Naive thymus-derived CD4-positive, alpha-beta T cell (primary cell): ENCODE measurements around the gene IPCEF1. TPM values are rescaled to one million over a fixed set of nuclear protein-coding genes. Genes with fewer than 3 reads are reported as not detected.

Experiments
- ATAC-seq: fragments of 150-1000 bp; cut with Tn5 transposase; 2 replicates; pipeline ENCODE4 v1.10.0; 2021; ENCODE audit warnings: mild to moderate bottlenecking, moderate library complexity
- CTCF ChIA-PET: fragments of 350-600 bp; sonication (Branson Sonifier 250); formaldehyde crosslinking; loops from one replicate; lab custom pipeline; 2021; ENCODE audit warnings: antibody characterized with exemption; lab: Charles Lee
- POLR2A ChIA-PET: fragments of 350-600 bp; sonication (Branson Sonifier 250); formaldehyde crosslinking; loops from one replicate; lab custom pipeline; 2021; ENCODE audit warnings: antibody characterized with exemption, inconsistent platforms; lab: Charles Lee
- DNase-seq, 9 donors: peaks; one replicate each; pipeline versions ENCODE4 v3.0.0 to v3.0.0-alpha.2; 2020 to 2022; ENCODE audit warnings: mixed read lengths in 1 of 9
- H3K27ac ChIP-seq: one replicate; pipeline ENCODE4 v1.7.0; 2013; ENCODE audit warnings: mild to moderate bottlenecking, low read depth, low read length, moderate library complexity
- H3K27me3 ChIP-seq, 2 donors: one replicate each; pipeline ENCODE4 v1.7.0; 2013; ENCODE audit warnings: low read length in 2 of 2, mild to moderate bottlenecking in 2 of 2, moderate library complexity in 2 of 2; ENCODE audit not compliant: control insufficient read depth in 2 of 2, insufficient read depth in 2 of 2
- H3K36me3 ChIP-seq, 3 experiments: 1 replicate in 2 of 3; 2 replicates in 1 of 3; pipeline ENCODE4 v1.7.0; 2013; ENCODE audit warnings: low read length in 3 of 3, mild to moderate bottlenecking in 3 of 3, moderate library complexity in 1 of 3; ENCODE audit not compliant: insufficient read depth in 3 of 3, control insufficient read depth in 2 of 3
- H3K4me1 ChIP-seq, 2 donors: one replicate each; pipeline ENCODE4 v1.7.0; 2013; ENCODE audit warnings: low read length in 2 of 2, mild to moderate bottlenecking in 2 of 2, moderate library complexity in 1 of 2; ENCODE audit not compliant: control insufficient read depth in 2 of 2, insufficient read depth in 2 of 2
- H3K4me3 ChIP-seq: 2 replicates; pipeline ENCODE4 v1.7.0; 2013; ENCODE audit warnings: mild to moderate bottlenecking, low read length
- H3K9me3 ChIP-seq, 3 experiments: 1 replicate in 2 of 3; 2 replicates in 1 of 3; pipeline ENCODE4 v1.7.0; 2013; ENCODE audit warnings: low read length in 3 of 3; ENCODE audit not compliant: control insufficient read depth in 2 of 3
- H3K27ac Mint-ChIP-seq, 9 donors: one replicate each; pipeline ENCODE4 v1.8.0; 2020 to 2022; ENCODE audit warnings: mixed read lengths in 9 of 9, mild to moderate bottlenecking in 8 of 9, moderate library complexity in 5 of 9, inconsistent platforms in 2 of 9
- H3K27me3 Mint-ChIP-seq, 5 donors: one replicate each; pipeline ENCODE4 v1.8.0; 2021 to 2022; ENCODE audit warnings: mixed read lengths in 5 of 5, mild to moderate bottlenecking in 1 of 5
- H3K36me3 Mint-ChIP-seq, 5 donors: one replicate each; pipeline ENCODE4 v1.8.0; 2020 to 2022; ENCODE audit warnings: mixed read lengths in 5 of 5, mild to moderate bottlenecking in 3 of 5, inconsistent platforms in 1 of 5
- H3K4me1 Mint-ChIP-seq, 7 donors: one replicate each; pipeline ENCODE4 v1.8.0; 2020 to 2022; ENCODE audit warnings: mixed read lengths in 7 of 7, mild to moderate bottlenecking in 3 of 7, inconsistent platforms in 1 of 7
- H3K4me3 Mint-ChIP-seq, 10 donors: one replicate each; pipeline ENCODE4 v1.8.0; 2020 to 2022; ENCODE audit warnings: mild to moderate bottlenecking in 10 of 10, mixed read lengths in 10 of 10, moderate library complexity in 6 of 10, inconsistent platforms in 2 of 10
- H3K9me3 Mint-ChIP-seq, 11 donors: one replicate each; pipeline ENCODE4 v1.8.0; 2020 to 2022; ENCODE audit warnings: mixed read lengths in 11 of 11, mild to moderate bottlenecking in 4 of 11, inconsistent platforms in 1 of 11, moderate library complexity in 1 of 11
- intact Hi-C, 2 donors: fragments of 100-400 bp; cut with micrococcal nuclease; formaldehyde crosslinking; loops; one replicate each; pipeline ENCODE4 v1.15.1; 2023
- polyA plus RNA-seq, 2 donors: library from polyadenylated mRNA; unstranded; fragments of 300-500 nt; fragmentation: Illumina TruSeq; gene quantifications; one replicate each; pipeline ENCODE4 v1.2.3, GENCODE V29; 2021
- total RNA-seq, 6 experiments: library from RNA in 5 of 6; stranded (reverse) in 5 of 6; gene quantifications; 1 replicate in 5 of 6; 2 replicates in 1 of 6; pipeline ENCODE4 v1.2.3 and lab custom pipeline; 2021 to 2026

IPCEF1 gene
- total and polyA plus RNA-seq, 7 experiments from 2014 or later: 12.0 to 122 (median 99.7) TPM

DNA sequence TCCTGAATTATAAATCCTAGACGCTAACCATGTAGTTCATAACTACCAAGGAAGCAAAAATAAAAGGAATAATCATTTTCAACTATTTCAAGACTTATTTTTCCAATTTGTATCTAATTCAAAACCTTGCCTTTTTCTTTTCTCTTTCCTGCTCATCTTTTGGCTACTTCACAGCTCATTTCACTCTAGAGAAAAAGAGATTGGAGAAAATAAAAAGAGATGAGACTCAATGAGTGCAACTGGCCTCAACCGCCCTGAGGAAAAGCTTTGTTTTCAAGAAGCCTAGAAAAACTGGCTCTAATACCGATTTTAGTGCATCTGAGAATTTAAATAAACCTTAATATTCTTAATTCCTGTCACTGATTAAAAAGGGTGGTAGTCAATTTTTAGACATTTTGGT, 36.4 kb downstream of the IPCEF1 start:
- H3K4me3 Mint-ChIP-seq: no peak overlapping the region
- Histone ChIP-seq H3K9me3 (no peaks in the 10 kb centered on the region), H3K4me3 (no peak overlapping the region), H3K27ac (no peak overlapping the region), H3K27me3 (no peaks in the 10 kb centered on the region), H3K4me1 (no peaks in the 10 kb centered on the region), H3K36me3 (no peaks in the 10 kb centered on the region)
- H3K4me1 Mint-ChIP-seq: no peaks in the 10 kb centered on the region
- H3K27me3 Mint-ChIP-seq: peaks cover 0 to 8% (median 0%) of the 10 kb centered on the region in 5 donors
- ATAC-seq (no peak), DNase-seq (no peak)
- no peaks in the 10 kb centered on the region for H3K36me3 Mint-ChIP-seq
- intact Hi-C loops: no loop called here
- H3K27ac Mint-ChIP-seq: no peak overlapping the region
- H3K9me3 Mint-ChIP-seq: no peaks in the 10 kb centered on the region
- POLR2A ChIA-PET: no interaction called here
- CTCF ChIA-PET: no interaction called here

- Mint-ChIP-seq H3K4me3 (no peak overlapping the region), H3K27me3 (peaks cover 0 to 10% (median 0%) of the 10 kb centered on the region in 5 donors), H3K36me3 (no peaks in the 10 kb centered on the region), H3K9me3 (no peaks in the 10 kb centered on the region), H3K4me1 (no peaks in the 10 kb centered on the region), H3K27ac (no peak overlapping the region)
- Histone ChIP-seq H3K9me3 (no peaks in the 10 kb centered on the region), H3K27me3 (no peaks in the 10 kb centered on the region), H3K27ac (no peak overlapping the region), H3K4me3 (no peak overlapping the region), H3K36me3 (no peaks in the 10 kb centered on the region), H3K4me1 (no peaks in the 10 kb centered on the region)
- intact Hi-C loops: no loop called here
- no peak for ATAC-seq
- ChIA-PET CTCF (no interaction called here), POLR2A (no interaction called here)
- no peak for DNase-seq
Measured at GRCh38 chr6:154319231-154319858, 37.3 kb downstream of the IPCEF1 start.

DNA sequence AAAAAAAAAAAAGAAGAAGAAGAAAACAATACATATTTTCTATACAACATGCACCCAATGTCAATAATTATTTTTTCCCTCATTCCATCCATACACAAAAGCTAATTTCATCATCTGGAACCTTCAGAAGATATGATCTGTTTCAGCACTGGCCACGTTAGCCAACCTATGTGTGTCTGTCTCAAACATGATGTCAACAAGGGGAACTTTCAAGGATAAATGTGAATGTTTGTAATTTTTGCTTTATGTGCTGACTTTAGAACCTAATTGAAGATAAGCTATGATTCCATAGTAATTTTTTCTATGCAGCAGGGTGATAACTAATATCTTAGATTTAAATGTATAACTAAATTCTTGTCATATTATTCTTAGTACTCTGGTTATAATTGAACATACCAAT, 37.9 kb downstream of the IPCEF1 start:
- H3K9me3 Mint-ChIP-seq: no peaks in the 10 kb centered on the region
- Histone ChIP-seq H3K4me1 (no peaks in the 10 kb centered on the region), H3K27ac (no peak overlapping the region), H3K9me3 (no peaks in the 10 kb centered on the region), H3K4me3 (no peak overlapping the region), H3K36me3 (no peaks in the 10 kb centered on the region), H3K27me3 (no peaks in the 10 kb centered on the region)
- ChIA-PET POLR2A (interaction anchor here (0.6 kb wide), 1 partner anchor 51 kb away, joined by 3 read pairs; no protein-coding TSS in a partner anchor), CTCF (no interaction called here)
- no peak overlapping the region for H3K27ac Mint-ChIP-seq
- intact Hi-C loops: no loop called here
- no peaks in the 10 kb centered on the region for H3K36me3 Mint-ChIP-seq
- no peaks in the 10 kb centered on the region for H3K4me1 Mint-ChIP-seq
- ATAC-seq (no peak), DNase-seq (no peak)
- H3K4me3 Mint-ChIP-seq: no peak overlapping the region
- peaks cover 0 to 10% (median 0%) of the 10 kb centered on the region in 5 donors for H3K27me3 Mint-ChIP-seq

GRCh38 chr6:154316131-154316530, 40.5 kb downstream of the IPCEF1 start:
- Mint-ChIP-seq H3K27ac (no peak overlapping the region), H3K4me3 (no peak overlapping the region), H3K27me3 (peaks cover 0 to 12% (median 3%) of the 10 kb centered on the region in 5 donors), H3K9me3 (peaks cover 0 to 4% (median 0%) of the 10 kb centered on the region in 11 donors), H3K4me1 (no peaks in the 10 kb centered on the region), H3K36me3 (no peaks in the 10 kb centered on the region)
- Histone ChIP-seq H3K4me3 (no peak overlapping the region), H3K27me3 (no peaks in the 10 kb centered on the region), H3K27ac (no peak overlapping the region), H3K4me1 (no peaks in the 10 kb centered on the region), H3K36me3 (no peaks in the 10 kb centered on the region), H3K9me3 (no peaks in the 10 kb centered on the region)
- ATAC-seq: no peak
- CTCF ChIA-PET: no interaction called here
- intact Hi-C loops: no loop called here
- DNase-seq: no peak
- POLR2A ChIA-PET: no interaction called here

DNA sequence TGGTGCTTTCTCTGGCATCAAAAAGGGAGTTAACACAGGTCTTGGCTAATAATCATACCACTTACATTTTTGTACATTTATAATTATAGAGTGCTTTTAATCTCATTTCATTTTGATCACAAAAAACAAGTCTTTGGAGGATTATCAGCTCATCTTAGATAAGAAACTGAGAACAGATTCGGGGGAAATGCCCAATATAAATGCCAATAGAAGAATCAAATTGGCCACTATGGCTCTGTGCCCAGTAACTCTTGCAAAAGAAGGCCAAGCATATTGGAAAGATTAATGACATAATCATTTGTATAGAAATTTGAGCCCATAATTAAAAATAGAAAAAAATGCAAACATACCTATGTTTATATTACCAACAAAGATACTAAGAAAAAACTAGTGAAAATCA, 42.5 kb downstream of the IPCEF1 start:
- POLR2A ChIA-PET: no interaction called here
- ATAC-seq: no peak

DNA sequence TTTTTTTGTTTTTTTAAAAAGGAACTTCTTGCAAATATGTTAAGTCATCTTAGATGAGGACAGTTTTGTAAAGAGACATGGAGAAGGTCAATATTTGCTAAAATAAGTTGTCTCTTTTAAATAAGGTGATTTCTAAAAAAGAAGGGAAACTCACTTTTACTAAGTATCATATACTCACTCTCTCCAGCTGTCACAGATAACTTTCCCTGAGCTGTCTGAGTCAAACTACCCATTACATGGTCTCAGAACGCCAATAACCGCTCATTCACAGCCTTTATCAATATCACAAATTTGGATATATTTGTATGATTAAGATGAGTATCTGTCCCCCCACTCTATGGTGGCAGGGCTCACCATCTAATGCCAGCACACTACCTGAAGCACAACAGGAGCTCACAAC, 47.6 kb downstream of the IPCEF1 start:
- Histone ChIP-seq H3K27ac (no peak overlapping the region), H3K36me3 (no peaks in the 10 kb centered on the region), H3K27me3 (no peaks in the 10 kb centered on the region), H3K4me3 (no peak overlapping the region), H3K4me1 (no peaks in the 10 kb centered on the region), H3K9me3 (no peaks in the 10 kb centered on the region)
- H3K4me3 Mint-ChIP-seq: no peak overlapping the region
- ATAC-seq (no peak), DNase-seq (no peak)
- H3K4me1 Mint-ChIP-seq: peaks cover 0 to 4% (median 0%) of the 10 kb centered on the region in 7 donors
- H3K27me3 Mint-ChIP-seq: peaks cover 0 to 15% (median 0%) of the 10 kb centered on the region in 5 donors
- POLR2A ChIA-PET: no interaction called here
- intact Hi-C loops: no loop called here
- H3K36me3 Mint-ChIP-seq: peaks cover 0 to 2% (median 0%) of the 10 kb centered on the region in 5 donors
- CTCF ChIA-PET: no interaction called here
- peaks cover 0 to 12% (median 4%) of the 10 kb centered on the region in 11 donors for H3K9me3 Mint-ChIP-seq
- H3K27ac Mint-ChIP-seq: no peak overlapping the region

More for the DNA sequence above, 42.5 kb downstream of the IPCEF1 start:
- Mint-ChIP-seq H3K9me3 (peaks cover 0 to 12% (median 3%) of the 10 kb centered on the region in 11 donors), H3K4me3 (no peak overlapping the region), H3K36me3 (no peaks in the 10 kb centered on the region), H3K4me1 (peaks cover 0 to 2% (median 0%) of the 10 kb centered on the region in 7 donors), H3K27me3 (peaks cover 0 to 18% (median 4%) of the 10 kb centered on the region in 5 donors), H3K27ac (no peak overlapping the region)
- no peaks in the 10 kb centered on the region for H3K4me1 ChIP-seq
- no peaks in the 10 kb centered on the region for H3K9me3 ChIP-seq
- CTCF ChIA-PET: interaction anchor here (0.6 kb wide), 1 partner anchor 21 kb away, joined by 3 read pairs; no protein-coding TSS in a partner anchor
- H3K36me3 ChIP-seq: no peaks in the 10 kb centered on the region
- H3K27me3 ChIP-seq: no peaks in the 10 kb centered on the region
- no peak overlapping the region for H3K27ac ChIP-seq
- intact Hi-C loops: no loop called here
- H3K4me3 ChIP-seq: no peak overlapping the region
- DNase-seq: no peak
